ENCODE results near the gene ZFP91.

- no peak for TF ChIP-seq CTCF (IDR thresholded peaks at IDR 0.05)
- TF ChIP-seq POLR2A (IDR thresholded peaks at IDR 0.05) = no peak
Measured at GRCh38 chr11:58625826-58626460, 47.1 kb downstream of the ZFP91 start.

Data from adrenal gland (tissue), 5 donors.